GOT3 (cell line): ENCODE results near the gene METTL15.
"Not testable (repeated sequence)": the region's sequence is repeated elsewhere in the genome, so short reads cannot be mapped to it uniquely, and the experiment has no call there.

ENCODE experiments used
- DNase-seq: peaks from one replicate; lab custom pipeline; 2025; ENCODE audit warnings: mixed read lengths; lab: John Stamatoyannopoulos, UW

The METTL15 gene

DNA sequence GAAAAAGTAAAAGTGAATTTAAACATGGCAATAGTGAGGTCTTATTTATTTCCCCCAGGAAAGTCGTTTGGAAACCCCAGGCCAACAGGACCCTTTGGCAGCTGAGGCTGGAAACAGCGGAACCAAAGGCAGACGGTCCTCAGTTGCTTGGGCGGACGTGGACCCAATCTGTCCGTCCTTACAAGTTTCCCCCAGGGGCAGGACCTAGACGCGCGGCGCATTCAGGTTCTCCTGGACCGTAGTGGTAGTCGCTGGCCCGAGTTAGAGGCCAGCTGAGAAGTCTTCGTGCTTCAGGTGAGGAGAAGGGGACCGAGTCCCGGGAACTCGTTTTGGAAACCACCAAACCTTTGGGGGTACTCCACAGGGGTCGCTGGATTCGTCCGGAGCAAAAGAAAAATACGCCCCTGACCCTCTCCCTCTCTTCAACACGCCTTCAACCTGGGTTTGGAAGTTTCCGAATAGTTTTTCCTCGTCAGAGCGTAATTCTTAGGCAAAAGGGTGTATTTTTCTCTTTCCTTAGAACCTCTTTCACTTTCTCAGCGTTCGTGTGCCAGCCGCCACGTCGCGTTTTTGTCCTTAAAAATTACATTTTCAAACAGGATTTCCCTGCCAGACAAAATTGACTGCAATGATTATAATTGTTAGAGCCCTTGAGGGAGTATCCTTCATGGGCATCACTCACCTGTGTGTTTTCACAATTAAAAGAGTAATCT lies 2.1 kb downstream of the METTL15 start:
- peak; percentile 19 for DNase-seq

DNA sequence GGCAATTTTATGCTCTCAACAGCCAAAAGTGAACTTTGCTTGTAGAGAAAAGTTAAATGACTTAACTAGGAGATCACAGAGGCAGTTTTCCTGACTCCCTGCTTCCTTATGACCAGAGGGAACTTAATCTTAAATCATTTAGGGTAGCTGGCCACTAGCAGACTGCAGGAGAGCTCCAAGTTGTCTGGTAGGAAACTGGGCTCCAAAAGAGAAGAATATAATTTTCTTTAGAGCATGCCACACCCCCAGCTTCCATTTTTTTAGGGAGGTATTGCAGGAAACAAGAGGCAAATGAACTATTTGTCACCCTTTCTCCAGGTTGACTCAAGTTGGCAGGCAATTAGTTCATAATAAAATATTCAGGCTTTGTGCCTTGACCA lies 2.6 kb downstream of the METTL15 start:
- no peak for DNase-seq

DNA sequence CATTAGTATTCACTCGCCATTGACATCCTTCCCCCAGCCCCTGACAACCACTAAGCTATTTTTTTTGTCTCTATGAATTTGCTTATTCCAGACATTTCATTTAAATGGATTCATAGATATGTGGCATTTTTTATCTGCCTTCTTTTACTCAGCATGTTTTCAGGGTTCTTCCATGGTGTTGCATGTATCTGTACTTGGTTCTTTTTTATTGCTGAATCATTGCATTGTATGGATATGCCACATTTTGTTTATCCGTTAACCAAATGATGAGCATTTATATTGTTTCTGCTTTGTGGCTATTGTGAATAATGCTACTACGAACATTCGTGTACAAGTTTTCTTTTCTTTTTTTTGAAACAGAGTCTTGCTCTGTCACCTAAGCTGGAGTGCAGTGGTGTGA lies 5.9 kb downstream of the METTL15 start:
- DNase-seq: no peak

DNA sequence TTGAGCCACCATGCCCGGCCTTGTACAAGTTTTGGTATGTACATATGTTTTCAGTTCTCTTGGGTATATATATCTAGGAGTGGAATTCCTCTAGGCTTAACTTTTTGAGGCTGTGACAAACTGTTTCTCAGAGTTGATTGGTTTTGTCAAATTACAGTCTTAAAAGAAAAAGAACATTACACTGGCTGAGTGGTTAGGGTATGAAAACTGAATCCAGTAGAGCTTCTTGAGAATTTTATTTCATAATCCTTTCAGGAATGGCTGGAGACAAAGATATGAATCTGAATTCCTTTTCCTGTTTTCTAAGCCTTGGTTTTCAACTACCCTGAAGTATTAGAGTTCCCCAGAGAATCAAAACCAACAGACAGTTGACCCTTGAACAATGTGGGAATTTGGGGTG lies 6.5 kb downstream of the METTL15 start:
- DNase-seq: no peak

DNA sequence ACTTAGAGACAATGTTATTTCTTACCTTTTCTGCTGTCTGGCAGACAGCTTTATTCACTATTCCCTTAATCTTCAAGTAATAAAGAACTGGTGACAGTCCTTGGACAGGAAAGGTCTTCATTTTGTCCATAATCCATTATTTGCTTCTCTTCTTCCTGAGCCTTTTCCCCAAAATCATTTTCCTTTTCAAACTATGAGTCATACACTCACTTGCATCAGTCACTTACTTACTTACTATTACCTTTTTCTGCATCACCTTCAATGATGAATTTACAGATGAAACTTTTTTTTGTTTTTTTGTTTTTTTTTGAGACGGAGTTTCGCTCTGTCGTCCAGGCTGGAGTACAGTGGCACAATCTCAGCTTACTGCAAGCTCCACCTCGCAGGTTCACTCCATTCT lies 9.5 kb downstream of the METTL15 start:
- DNase-seq: no peak

DNA sequence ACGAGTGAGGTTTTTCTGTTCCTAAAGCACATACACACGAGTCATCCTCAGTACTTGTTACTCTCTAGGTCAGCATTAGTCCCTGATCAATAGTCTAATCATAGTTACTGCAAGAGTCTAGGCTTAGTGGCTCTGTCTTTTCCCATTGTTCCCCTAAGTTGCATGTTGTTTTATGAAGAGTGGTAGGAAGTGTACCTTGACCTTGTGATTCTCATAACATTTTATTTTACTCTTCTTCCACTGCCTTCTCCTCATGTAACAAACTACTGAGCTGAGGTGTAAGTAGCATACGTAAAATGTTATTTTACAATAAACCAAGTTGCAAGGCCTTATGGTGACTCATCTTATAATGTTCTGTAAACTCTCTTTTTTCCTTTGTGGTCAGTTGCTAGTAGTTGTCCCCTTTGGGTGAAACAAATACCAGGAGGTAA lies 15.0 kb downstream of the METTL15 start:
- no peak for DNase-seq

DNA sequence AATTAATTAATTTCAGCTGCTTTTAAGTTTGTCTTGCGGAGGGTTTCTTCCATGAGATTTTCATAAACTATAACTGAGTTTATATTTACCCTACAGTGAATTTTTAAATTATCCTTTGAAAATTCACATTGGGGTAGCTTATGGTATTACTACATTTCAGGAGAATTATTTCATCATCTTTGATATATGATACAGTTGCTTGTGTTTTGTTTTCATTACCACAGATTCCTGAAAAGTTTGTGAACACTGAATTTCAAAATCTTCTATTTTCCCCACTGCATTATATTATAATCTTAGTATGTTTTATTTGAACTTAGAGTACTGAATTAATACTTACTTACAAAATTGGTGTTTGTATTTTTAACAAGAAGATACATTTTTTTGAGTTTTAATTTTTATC lies 24.4 kb downstream of the METTL15 start:
- DNase-seq: no peak

DNA sequence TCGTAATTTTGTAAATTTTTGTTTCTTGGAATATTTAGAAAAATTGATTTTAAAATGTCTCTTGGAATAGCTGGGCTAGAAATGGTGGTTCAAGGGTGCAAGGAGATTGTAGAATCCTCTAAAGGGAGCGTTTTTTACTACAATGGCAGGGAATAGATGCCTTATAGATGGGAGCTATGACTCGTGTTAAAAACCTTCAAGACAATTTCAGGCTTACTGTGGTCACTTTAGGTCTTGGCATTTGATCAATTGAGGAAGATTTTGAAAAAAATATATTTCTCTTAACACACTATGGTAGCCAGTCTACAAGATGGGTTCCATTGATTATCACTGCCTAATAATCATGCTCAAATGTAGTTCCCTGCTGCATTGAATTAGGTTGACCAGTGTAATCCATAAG lies 25.0 kb downstream of the METTL15 start:
- DNase-seq: no peak

DNA sequence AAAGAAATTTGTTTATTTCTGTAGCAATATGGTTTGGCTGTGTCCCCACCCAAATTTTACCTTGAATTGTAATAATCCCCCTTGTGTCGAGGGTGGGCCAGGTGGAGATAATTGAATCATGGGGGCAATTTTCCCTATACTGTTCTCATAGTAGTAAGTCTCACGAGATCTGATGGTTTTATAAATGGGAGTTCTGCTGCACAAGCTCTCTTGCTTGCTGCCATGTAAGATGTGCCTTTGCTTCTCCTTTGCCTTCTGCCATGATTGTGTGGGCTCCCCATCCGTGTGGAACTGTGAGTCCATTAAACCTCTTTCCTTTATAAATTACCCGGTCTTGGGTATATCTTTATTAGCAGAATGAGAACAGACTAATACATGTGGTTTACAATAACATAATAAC lies 28.0 kb downstream of the METTL15 start:
- not testable (repeated sequence) for DNase-seq

DNA sequence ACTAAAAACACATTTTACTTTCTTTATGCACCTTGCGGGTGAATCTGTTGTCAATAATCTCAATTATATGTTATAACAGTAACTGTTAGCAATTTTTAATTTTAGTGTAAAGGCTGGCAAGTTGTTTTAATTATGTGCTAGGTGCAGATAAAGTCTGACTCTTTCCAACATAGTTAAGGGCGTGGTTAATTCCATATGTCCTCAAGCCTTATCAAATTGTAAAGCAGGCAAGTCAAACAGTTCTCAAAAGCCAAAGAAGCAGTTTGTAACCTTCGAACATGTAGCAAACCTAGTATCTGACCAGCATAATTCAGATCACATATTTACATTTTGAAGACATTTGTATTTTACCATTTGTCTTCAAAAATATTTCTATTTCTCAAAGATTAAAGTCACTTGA lies 29.2 kb downstream of the METTL15 start:
- DNase-seq: no peak

DNA sequence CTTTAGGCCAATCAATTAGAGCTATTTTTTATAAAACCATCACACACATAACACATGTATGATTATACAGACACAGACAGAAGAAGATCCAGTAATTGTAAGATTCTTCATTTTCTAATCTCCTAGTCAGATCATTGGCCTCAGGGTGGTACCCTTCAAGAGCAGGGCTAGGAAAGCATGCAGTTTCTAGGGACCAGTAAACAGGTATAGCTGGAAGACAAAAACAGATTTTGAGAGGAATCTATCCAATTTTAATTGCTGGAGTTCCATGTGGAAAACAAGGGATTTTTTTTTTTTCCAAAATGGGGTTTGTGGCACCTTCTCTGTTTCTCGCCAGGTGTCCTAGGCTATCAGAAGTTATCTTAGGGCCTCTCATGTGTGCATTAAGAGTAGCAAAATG lies 29.6 kb downstream of the METTL15 start:
- no peak for DNase-seq

DNA sequence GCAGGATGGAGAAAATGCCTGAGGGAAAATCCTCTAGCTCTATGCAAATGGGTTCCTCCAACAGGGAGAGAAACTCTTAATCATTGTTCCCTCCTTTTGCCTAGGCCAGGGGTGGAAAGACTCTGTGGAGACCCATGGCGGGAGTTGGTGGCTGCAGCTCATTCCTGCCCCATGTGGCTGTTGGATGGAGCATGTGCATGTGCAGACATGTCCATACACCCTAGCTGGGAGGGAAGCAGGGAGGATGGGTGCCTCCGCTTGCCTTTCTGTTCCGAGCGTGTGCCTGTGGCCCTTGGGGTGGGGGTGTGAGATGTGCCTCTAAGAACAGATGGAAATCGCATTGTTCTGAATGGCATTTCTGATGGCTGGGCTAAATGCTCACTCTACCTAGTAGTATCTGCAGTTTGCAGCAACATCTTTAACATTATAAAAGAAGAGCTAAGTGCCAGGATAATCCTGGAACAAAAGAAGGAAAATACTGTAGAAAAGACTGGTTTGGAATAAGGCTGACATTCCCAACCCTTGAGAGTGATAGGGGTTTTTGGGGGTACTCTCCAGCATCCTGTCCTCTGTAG lies 31.7 kb downstream of the METTL15 start:
- no peak for DNase-seq

DNA sequence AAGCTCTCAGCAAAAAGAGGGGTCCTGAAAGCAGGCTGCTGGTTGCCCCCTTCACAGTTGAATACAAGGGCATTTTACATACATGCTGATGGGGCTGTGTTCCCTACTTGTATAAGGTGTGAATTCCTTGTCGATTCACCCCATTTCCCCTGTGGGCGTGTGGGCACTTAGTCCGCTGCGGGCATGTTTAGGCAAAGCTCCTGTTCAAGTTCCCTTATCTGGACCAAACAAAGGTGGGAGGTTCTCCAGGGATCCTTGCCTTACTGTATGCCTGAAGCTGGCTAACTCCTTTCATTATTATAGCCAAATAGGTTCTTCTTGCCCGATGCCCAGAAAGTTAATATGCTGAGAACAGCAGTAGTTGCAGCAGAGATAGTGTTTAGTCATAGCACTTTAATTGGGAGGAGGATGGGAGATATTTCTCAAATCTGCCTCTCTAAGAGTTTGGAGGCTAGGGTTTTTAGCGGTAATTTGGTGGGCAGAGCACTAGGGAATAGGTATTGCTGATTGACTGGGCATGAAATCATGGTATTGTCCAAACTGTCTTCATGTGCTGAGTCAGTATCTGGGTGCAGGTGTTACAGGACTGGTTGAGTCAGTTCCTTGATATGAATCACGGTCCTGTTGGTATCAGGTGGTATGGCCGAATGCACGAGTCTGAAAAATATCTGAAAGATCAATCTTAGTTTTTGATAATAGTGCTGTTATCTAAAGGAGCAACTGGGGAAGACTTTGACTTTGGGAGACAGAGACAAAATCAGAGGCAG lies 32.7 kb downstream of the METTL15 start:
- no peak for DNase-seq

DNA sequence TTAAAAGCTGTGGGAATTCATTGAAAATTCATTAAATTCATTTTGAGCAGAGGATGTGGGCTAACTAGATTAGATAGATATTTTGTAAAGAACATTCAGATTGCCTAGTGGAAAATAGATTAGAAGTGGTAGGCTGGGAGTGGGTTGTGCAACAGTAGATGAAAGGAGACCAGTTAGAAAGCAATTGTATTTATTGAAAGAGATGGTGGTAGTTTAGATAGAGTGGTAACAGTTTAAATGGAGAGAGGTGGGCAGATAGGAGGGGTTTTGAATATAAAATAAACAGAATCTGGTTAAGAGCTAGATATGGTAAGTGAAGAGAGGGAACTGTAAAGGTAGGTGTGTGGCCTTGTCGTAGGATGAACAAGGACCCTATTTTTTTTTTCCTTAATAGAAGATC lies 34.5 kb downstream of the METTL15 start:
- DNase-seq: no peak

DNA sequence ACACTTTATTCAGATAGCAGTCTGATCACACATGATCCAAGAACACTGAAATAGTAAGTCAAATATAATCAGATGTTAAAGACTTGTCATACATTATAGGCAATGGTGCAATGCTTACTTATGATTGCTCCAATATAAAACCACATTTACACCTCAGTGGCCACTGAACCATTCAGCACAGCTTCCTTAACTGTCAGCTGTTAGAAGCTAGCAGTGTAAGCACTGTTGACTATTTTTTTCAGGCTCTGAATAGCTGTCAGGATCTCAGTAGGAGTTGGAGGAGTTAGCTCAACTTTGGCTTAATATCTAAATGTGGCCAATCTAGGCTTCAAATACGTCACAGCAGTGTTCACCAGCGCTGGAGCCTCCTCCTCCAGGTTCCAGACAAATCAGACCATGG lies 36.6 kb downstream of the METTL15 start:
- DNase-seq: no peak

DNA sequence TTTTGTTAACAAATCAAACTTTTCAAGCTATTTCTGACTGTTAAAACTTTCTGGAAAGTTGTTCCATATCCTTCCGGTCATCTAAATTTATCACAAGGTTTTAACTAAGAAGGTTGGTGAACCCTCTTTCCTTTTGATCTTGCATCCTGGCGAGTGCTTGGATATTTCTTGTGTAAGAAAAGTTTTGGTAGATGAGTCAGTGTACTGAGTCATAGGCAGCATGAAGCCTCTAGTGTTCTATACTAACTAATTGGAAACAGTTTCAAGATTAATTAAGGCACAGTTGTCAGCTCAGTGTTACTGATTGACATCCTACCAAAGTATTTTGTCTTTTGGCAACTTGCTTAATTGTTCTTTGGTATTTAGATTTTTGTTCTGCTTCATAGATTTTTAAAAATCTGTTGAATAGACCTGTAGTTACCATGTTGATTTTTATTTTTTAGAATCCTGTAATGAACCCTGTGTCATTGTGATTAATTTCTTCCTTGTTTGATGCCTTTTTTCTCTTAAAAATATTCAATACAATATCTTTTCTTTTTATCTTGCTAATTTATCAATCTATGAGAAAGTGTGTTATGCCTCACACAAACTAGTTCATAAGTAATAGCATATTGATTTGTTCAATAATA lies 38.0 kb downstream of the METTL15 start:
- no peak for DNase-seq

DNA sequence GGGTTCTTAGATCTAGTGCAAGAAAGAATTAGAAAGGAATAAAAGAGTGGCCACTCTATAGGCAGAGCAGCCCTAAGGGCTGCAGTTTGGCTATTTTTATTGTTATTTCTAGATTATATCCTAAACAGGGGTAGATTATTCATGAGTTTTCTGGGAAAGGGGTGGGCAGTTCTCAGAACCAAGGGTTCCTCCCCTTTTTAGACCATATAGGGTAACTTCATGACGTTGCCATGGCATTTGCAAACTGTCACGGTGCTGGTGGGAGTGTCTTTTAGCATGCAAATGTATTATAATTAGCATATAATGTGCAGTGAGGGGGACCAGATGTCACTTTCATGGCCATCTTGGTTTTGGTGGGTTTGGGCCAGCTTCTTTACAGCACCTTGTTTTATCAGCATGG lies 44.6 kb downstream of the METTL15 start:
- no peak for DNase-seq

DNA sequence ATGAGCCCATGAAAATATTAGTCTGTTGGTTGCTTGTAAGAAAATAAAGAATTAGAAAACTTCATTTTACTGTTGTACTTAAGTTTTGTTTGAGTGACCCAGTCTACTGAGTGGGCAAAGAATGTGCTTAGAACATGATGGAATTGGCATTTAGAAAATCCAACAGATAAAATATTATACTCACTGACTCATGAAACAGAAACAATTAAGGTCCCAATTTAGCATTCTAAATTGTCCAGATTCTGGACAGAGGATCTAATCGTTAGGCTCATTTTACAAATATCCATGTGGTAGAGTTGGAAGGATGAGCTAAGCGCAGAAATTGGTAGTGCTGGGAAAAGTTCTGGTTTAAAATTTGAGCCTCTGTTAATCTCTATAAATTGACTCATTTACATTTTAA lies 45.4 kb downstream of the METTL15 start:
- DNase-seq: no peak

DNA sequence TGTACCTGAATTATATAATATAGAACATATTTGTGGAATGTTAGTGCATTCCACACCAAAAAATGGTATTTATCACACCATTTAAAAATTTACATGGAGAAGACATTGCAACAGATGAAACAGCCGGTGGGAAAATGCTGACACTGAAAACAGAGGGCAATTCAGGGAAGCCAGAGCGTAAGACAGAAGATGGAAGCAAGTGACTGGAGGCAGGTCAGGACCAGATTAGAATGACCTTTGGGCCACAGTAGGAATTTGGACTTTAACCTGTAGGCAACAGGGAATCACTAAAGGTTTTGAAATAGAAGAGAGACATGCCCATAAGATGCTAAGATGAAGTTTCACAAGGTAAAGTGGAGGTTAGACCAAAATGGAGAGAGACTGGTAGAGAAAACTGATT lies 60.5 kb downstream of the METTL15 start:
- no peak for DNase-seq

DNA sequence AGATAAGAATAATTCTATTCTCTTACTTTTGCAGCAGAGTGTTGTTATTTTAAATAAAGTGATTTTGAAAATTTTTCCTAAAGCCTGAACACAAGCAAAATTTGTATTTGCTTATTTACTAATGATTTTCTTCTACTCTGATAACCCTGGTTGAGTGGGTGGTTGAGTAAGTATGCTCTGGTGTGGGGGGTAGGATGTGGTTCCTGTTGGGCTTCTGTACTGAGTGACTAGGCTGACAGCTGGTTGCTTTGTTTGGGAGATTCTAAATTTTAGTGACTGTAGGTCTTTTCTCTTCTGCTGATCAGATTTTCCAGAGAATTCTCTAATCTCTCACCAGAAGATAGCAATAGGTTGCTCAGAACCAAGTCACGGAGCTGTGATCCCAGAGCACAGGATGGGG lies 61.6 kb downstream of the METTL15 start:
- no peak for DNase-seq

DNA sequence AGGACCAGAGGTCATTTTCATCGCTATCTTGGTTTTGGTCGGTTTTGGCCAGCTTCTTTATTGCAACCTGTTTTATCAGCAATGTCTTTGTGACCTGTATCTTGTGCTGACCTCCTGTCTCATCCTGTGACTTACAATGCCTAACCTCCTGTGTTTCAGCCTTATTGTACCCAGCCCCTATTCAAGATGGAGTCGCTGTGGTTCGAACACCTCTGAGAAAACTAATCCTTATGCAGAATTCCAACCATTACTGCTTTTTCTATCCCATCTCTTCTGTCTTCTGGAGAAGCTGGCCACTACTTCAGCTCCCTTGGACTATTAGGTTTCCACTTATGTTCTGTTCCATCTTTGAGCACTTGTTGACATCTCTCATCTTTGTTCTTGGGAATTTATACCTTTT lies 62.6 kb downstream of the METTL15 start:
- DNase-seq: no peak

DNA sequence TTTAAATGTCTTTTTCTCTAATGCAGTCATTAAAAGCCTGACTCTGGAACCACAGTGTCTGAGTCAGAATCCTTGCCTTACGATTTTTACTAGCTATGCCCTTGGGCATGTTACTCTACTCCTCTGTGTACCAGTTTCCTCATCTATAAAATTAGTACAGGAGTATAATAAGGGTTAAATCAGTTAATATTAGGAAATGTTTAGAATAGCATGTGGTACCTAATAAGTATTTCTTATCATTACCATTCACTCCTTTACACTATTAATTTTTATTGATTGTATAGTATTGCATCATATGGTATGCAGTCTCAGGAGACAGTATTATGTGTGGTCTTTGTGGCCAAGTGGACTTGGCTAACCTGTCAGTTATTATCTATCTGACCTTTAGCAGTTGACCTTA lies 68.2 kb downstream of the METTL15 start:
- DNase-seq: no peak

DNA sequence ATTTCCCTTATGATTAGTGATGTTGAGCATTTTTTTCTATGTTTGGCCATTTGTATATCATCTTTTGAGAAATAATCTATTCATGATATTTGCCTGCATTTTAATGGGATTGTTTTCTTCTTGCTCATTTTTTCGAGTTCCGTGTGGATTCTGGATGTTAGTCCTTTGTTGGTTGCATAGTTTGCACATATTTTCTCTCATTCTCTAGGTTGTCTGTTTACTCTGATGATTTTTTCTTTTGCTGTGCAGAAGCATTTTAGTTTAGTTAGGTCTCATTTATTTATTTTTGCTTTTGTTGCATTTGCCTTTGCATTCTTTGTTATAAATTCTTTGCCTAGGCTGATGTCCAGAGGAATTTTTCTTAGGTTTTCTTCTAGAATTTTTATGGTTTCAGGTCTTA lies 87.3 kb downstream of the METTL15 start:
- DNase-seq: no peak
